H9 (cell line): Measurements from ENCODE around the gene LYPD4. TPM values are rescaled to one million over a fixed set of nuclear protein-coding genes. Genes with fewer than 3 reads are reported as not detected.

Source experiments
- DNase-seq: peaks from one replicate; pipeline ENCODE4 v3.0.0-alpha.2; 2017
- H2AFZ ChIP-seq: one replicate; pipeline ENCODE4 v1.6.1; 2013; ENCODE audit warnings: mild to moderate bottlenecking, low read length, control low read depth, moderate library complexity
- H2AK5ac ChIP-seq: 2 replicates; pipeline ENCODE4 v1.6.1; 2013; ENCODE audit warnings: low read length, control low read depth, mixed read lengths; ENCODE audit not compliant: insufficient read length
- H2BK120ac ChIP-seq: one replicate; pipeline ENCODE4 v1.6.1; 2013; ENCODE audit warnings: low read depth, mild to moderate bottlenecking, low read length, control low read depth, inconsistent platforms; ENCODE audit not compliant: poor library complexity, severe bottlenecking
- H2BK12ac ChIP-seq: 2 replicates; pipeline ENCODE4 v1.6.1; 2013; ENCODE audit warnings: low read length, control low read depth, mixed read lengths, low read depth; ENCODE audit not compliant: insufficient read length
- H2BK15ac ChIP-seq: 2 replicates; pipeline ENCODE4 v1.6.1; 2013; ENCODE audit warnings: low read depth, low read length, control low read depth
- H2BK20ac ChIP-seq: one replicate; pipeline ENCODE4 v1.6.1; 2013; ENCODE audit warnings: low read depth, mild to moderate bottlenecking, low read length, control low read depth, inconsistent platforms; ENCODE audit not compliant: poor library complexity, severe bottlenecking
- H2BK5ac ChIP-seq: 2 replicates; pipeline ENCODE4 v1.6.1; 2013; ENCODE audit warnings: low read length, control low read depth, mixed read lengths; ENCODE audit not compliant: insufficient read length
- H3K14ac ChIP-seq: 2 replicates; pipeline ENCODE4 v1.6.1; 2013; ENCODE audit warnings: low read length, control low read depth; ENCODE audit not compliant: insufficient read depth
- H3K18ac ChIP-seq: 2 replicates; pipeline ENCODE4 v1.6.1; 2013; ENCODE audit warnings: low read depth, mild to moderate bottlenecking, mixed read lengths, low read length, control low read depth; ENCODE audit not compliant: insufficient read length
- H3K23ac ChIP-seq: 2 replicates; pipeline ENCODE4 v1.6.1; 2013; ENCODE audit warnings: low read length, control low read depth, mixed read lengths, low read depth; ENCODE audit not compliant: insufficient read length
- H3K23me2 ChIP-seq: 2 replicates; pipeline ENCODE4 v1.6.1; 2013; ENCODE audit warnings: low read depth, mild to moderate bottlenecking, mixed read lengths, low read length, control low read depth; ENCODE audit not compliant: insufficient read length, poor library complexity, severe bottlenecking
- H3K27ac ChIP-seq: 2 replicates; pipeline ENCODE4 v1.5.1; 2013; ENCODE audit warnings: low read length, control low read depth, mixed read lengths, low read depth; ENCODE audit not compliant: insufficient read length
- H3K27me3 ChIP-seq: 2 replicates; pipeline ENCODE4 v1.6.1; 2013; ENCODE audit warnings: low read length, control low read depth, inconsistent platforms; ENCODE audit not compliant: insufficient read depth
- H3K4ac ChIP-seq: 2 replicates; pipeline ENCODE4 v1.6.1; 2013; ENCODE audit warnings: low read depth, mild to moderate bottlenecking, control low read depth, inconsistent platforms, low read length, moderate library complexity
- H3K4me1 ChIP-seq: 2 replicates; pipeline ENCODE4 v1.6.1; 2013; ENCODE audit warnings: low read length, control low read depth, inconsistent platforms; ENCODE audit not compliant: insufficient read depth
- H3K4me2 ChIP-seq: 2 replicates; pipeline ENCODE4 v1.6.1; 2013; ENCODE audit warnings: low read length, control low read depth, mixed read lengths; ENCODE audit not compliant: insufficient read length, insufficient read depth
- H3K56ac ChIP-seq: 2 replicates; pipeline ENCODE4 v1.6.1; 2013; ENCODE audit warnings: low read depth, mild to moderate bottlenecking, mixed read lengths, low read length, control low read depth; ENCODE audit not compliant: insufficient read length
- H3K79me1 ChIP-seq: 2 replicates; pipeline ENCODE4 v1.6.1; 2013; ENCODE audit warnings: low read depth, mild to moderate bottlenecking, moderate library complexity, low read length, control low read depth, inconsistent platforms; ENCODE audit not compliant: insufficient read depth, poor library complexity, severe bottlenecking
- H3K79me2 ChIP-seq: 2 replicates; pipeline ENCODE4 v1.6.1; 2013; ENCODE audit warnings: low read length, control low read depth, inconsistent platforms; ENCODE audit not compliant: insufficient read depth
- H3K9ac ChIP-seq: 2 replicates; pipeline ENCODE4 v1.6.1; 2013; ENCODE audit warnings: low read length, control low read depth, mixed read lengths; ENCODE audit not compliant: insufficient read length; ENCODE audit errors: extremely low read depth
- H3K9me3 ChIP-seq: one replicate; pipeline ENCODE4 v1.6.1; 2013; ENCODE audit warnings: low read depth, low read length, inconsistent platforms; ENCODE audit not compliant: control insufficient read depth
- H3T11ph ChIP-seq: one replicate; pipeline ENCODE4 v1.6.1; 2013; ENCODE audit warnings: mild to moderate bottlenecking, low read length, control low read depth, inconsistent platforms
- H4K20me1 ChIP-seq: one replicate; pipeline ENCODE4 v1.6.1; 2013; ENCODE audit not compliant: control insufficient read depth, insufficient read length, insufficient read depth
- H4K5ac ChIP-seq: 2 replicates; pipeline ENCODE4 v1.6.1; 2013; ENCODE audit warnings: low read depth, mild to moderate bottlenecking, mixed read lengths, low read length, control low read depth; ENCODE audit not compliant: insufficient read length
- H4K8ac ChIP-seq: replicated peaks from 2 replicates; pipeline ENCODE4 v1.6.1; 2013; ENCODE audit warnings: low read length, control low read depth, mixed read lengths, low read depth; ENCODE audit not compliant: insufficient read length
- H4K91ac ChIP-seq: 2 replicates; pipeline ENCODE4 v1.6.1; 2013; ENCODE audit warnings: low read depth, mild to moderate bottlenecking, moderate library complexity, mixed read lengths, low read length, control low read depth; ENCODE audit not compliant: insufficient read length
- H3K27ac Mint-ChIP-seq, 3 experiments: 2 replicates in 2 of 3; 3 replicates in 1 of 3; pipeline ENCODE4 v1.8.0; 2020 to 2021; ENCODE audit warnings: mixed read lengths in 3 of 3, mild to moderate bottlenecking in 1 of 3, moderate library complexity in 1 of 3
- H3K27me3 Mint-ChIP-seq: 2 replicates; pipeline ENCODE4 v1.8.0; 2021; ENCODE audit warnings: low read depth, mild to moderate bottlenecking, moderate library complexity, mixed read lengths
- H3K36me3 Mint-ChIP-seq, 3 experiments: 2 replicates in 2 of 3; 3 replicates in 1 of 3; pipeline ENCODE4 v1.8.0; 2020 to 2021; ENCODE audit warnings: low read depth in 3 of 3, mixed read lengths in 3 of 3; ENCODE audit not compliant: insufficient read depth in 1 of 3
- H3K4me1 Mint-ChIP-seq, 2 experiments: 2 replicates each; pipeline ENCODE4 v1.8.0; 2020; ENCODE audit warnings: mixed read lengths in 2 of 2
- H3K4me3 Mint-ChIP-seq, 2 experiments: 2 replicates in 1 of 2; 3 replicates in 1 of 2; pipeline ENCODE4 v1.8.0; 2020 to 2021; ENCODE audit warnings: mild to moderate bottlenecking in 2 of 2, mixed read lengths in 2 of 2, moderate library complexity in 1 of 2
- H3K9me3 Mint-ChIP-seq, 2 experiments: 2 replicates in 1 of 2; 3 replicates in 1 of 2; pipeline ENCODE4 v1.8.0; 2020; ENCODE audit warnings: mild to moderate bottlenecking in 2 of 2, mixed read lengths in 2 of 2, moderate library complexity in 1 of 2
- CTCF ChIP-seq: fragments of 200-600 bp; sonication (generic); conservative IDR thresholded peaks from 3 replicates; pipeline ENCODE4 v1.8.0; 2021; ENCODE audit warnings: antibody characterized with exemption, mild to moderate bottlenecking
- WGBS: extraction: QIAGEN DNeasy Blood & Tissue Kit; methylation state at CpG from one replicate; pipeline ENCODE4 v1.1.7; 2013; ENCODE audit warnings: missing lambda C conversion rate, low lambda C conversion rate, mixed read lengths; ENCODE audit not compliant: insufficient read length; ENCODE audit errors: extremely low coverage; 5-methylcytosine and 5-hydroxymethylcytosine counted together
- total RNA-seq: library from RNA; stranded (reverse); gene quantifications from 2 replicates; pipeline ENCODE4 v1.2.1, GENCODE V29; 2021

LYPD4 gene
- total RNA-seq, 1 experiment from 2014 or later, result not detected

- H3K4ac ChIP-seq, result no peak overlapping the region
- peaks cover 4% of the 10 kb centered on the region for H3K27me3 Mint-ChIP-seq
- no peak for TF ChIP-seq CTCF
- H3K36me3 Mint-ChIP-seq, result peaks cover 0 to 19% (median 0%) of the 10 kb centered on the region in 3 experiments; a peak in 3 of 7 replicates
- no peaks in the 10 kb centered on the region for H3K79me1 ChIP-seq
- no peak overlapping the region for H2AFZ ChIP-seq
- no peak overlapping the region for H3K4me3 Mint-ChIP-seq
- H4K91ac ChIP-seq, result no peak overlapping the region
- no peak overlapping the region for H2BK120ac ChIP-seq
- H3K23me2 ChIP-seq, result no peaks in the 10 kb centered on the region
- H3K27me3 ChIP-seq, result no peaks in the 10 kb centered on the region
- no peak overlapping the region for H3K18ac ChIP-seq
- no peak overlapping the region for H4K8ac ChIP-seq
- no peak overlapping the region for H2AK5ac ChIP-seq
- no peak overlapping the region for H2BK12ac ChIP-seq
- H3T11ph ChIP-seq, result no peak overlapping the region
- H3K4me1 Mint-ChIP-seq, result no peaks in the 10 kb centered on the region
- H3K9me3 Mint-ChIP-seq, result peaks cover 14 to 83% of the 10 kb centered on the region in 2 experiments
- no peak overlapping the region for H3K23ac ChIP-seq
- no peak overlapping the region for H3K27ac ChIP-seq
- no peak overlapping the region for H3K9ac ChIP-seq
- DNase-seq, result no peak
- no peak overlapping the region for H2BK20ac ChIP-seq
- no peak overlapping the region for H3K27ac Mint-ChIP-seq
- no peak overlapping the region for H2BK5ac ChIP-seq
- no peaks in the 10 kb centered on the region for H3K4me1 ChIP-seq
- H4K20me1 ChIP-seq, result no peaks in the 10 kb centered on the region
- no peak overlapping the region; the same call in 1 of the 2 replicates for H3K14ac ChIP-seq
- no peak overlapping the region for H2BK15ac ChIP-seq
- H4K5ac ChIP-seq, result no peak overlapping the region
- no CpG with 5 or more reads among the region's 2 CpGs for WGBS
- H3K9me3 ChIP-seq, result no peaks in the 10 kb centered on the region
- no peak overlapping the region for H3K56ac ChIP-seq
- no peak overlapping the region for H3K4me2 ChIP-seq
- no peaks in the 10 kb centered on the region for H3K79me2 ChIP-seq
Measured at GRCh38 chr19:41802770-41803169, 41.7 kb downstream of the LYPD4 start.
